Right atrium auricular region (tissue), 2 donors: ENCODE data around the gene GARNL3. TPM values are rescaled to one million over a fixed set of nuclear protein-coding genes. Genes with fewer than 3 reads are reported as not detected.

ENCODE experiments used
- DNase-seq: peaks from one replicate; pipeline ENCODE4 v3.0.0-alpha.2; 2019; ENCODE audit warnings: low spot score
- H3K27ac ChIP-seq, 2 donors: fragments of 200-600 bp; sonication (generic); 1 replicate in 1 of 2; 2 replicates in 1 of 2; pipeline ENCODE4 v1.5.1; 2016 to 2019
- H3K27me3 ChIP-seq, 2 donors: fragments of 200-600 bp; sonication (generic); one replicate each; pipeline versions ENCODE4 v1.5.1 to v1.6.0; 2017 to 2019
- H3K36me3 ChIP-seq: fragments of 200-600 bp; sonication (generic); one replicate; pipeline ENCODE4 v1.5.1; 2016
- H3K4me1 ChIP-seq, 2 donors: fragments of 200-600 bp; sonication (generic); one replicate each; pipeline versions ENCODE4 v1.5.1 to v1.6.0; 2017 to 2019
- H3K4me3 ChIP-seq, 2 donors: fragments of 200-600 bp; sonication (generic); 1 replicate in 1 of 2; 2 replicates in 1 of 2; pipeline ENCODE4 v1.5.1; 2017 to 2019; ENCODE audit warnings: mild to moderate bottlenecking in 1 of 2, moderate library complexity in 1 of 2
- H3K9me3 ChIP-seq, 2 donors: fragments of 200-600 bp; sonication (generic); one replicate each; pipeline ENCODE4 v1.5.1; 2019
- total RNA-seq, 2 donors: library from RNA; depleted of rRNA; stranded (reverse); fragments of >200 nt; gene quantifications; one replicate each; pipeline ENCODE4 v1.1.0, GENCODE V29; 2016
- TF ChIP-seq, protein P1 (sequence below), 2 donors: fragments of 200-600 bp; sonication (generic); IDR thresholded peaks; one replicate each; pipeline ENCODE4 v1.5.1; 2019; ENCODE audit warnings: antibody characterized with exemption in 2 of 2

GARNL3 gene
- total RNA-seq, 2 donors from 2014 or later, result 8.9 to 17.7 TPM

DNA sequence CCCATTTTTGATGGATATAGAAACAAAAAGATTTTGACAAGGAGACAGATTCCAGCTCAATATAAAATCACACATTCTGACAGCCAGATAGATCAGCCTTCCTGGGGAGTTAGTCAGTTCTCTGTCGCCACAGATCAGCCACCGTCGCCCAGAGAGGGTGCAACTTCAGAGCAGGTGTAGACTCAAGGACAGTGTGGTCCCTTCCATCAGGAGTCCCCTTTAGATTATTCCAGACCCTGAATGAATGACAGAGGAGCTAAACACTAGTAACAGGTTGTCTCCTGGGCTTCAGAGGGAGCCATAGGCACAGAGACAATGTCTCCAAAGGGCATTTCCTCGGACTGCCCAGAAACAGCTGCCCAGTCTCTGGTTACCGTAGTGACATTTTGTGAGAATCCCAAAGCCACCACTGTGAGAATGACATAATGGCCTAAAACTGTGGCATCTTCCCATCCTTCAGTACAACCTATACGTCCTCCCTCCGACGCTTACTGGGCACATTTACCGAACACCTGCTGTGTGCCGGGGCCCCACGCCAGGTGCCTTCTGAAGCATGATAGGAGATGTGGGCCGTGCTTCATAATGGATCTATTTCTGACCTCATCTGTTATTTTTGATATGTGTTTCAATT is 85.0 kb downstream of the GARNL3 start:
- Histone ChIP-seq H3K4me1 (peaks cover 0 to 5% of the 10 kb centered on the region in 2 donors), H3K27ac (no peak overlapping the region), H3K4me3 (no peak overlapping the region), H3K36me3 (peaks cover 9% of the 10 kb centered on the region), H3K9me3 (no peaks in the 10 kb centered on the region), H3K27me3 (no peaks in the 10 kb centered on the region)
- TF ChIP-seq, protein P1, sequence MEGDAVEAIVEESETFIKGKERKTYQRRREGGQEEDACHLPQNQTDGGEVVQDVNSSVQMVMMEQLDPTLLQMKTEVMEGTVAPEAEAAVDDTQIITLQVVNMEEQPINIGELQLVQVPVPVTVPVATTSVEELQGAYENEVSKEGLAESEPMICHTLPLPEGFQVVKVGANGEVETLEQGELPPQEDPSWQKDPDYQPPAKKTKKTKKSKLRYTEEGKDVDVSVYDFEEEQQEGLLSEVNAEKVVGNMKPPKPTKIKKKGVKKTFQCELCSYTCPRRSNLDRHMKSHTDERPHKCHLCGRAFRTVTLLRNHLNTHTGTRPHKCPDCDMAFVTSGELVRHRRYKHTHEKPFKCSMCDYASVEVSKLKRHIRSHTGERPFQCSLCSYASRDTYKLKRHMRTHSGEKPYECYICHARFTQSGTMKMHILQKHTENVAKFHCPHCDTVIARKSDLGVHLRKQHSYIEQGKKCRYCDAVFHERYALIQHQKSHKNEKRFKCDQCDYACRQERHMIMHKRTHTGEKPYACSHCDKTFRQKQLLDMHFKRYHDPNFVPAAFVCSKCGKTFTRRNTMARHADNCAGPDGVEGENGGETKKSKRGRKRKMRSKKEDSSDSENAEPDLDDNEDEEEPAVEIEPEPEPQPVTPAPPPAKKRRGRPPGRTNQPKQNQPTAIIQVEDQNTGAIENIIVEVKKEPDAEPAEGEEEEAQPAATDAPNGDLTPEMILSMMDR (IDR thresholded peaks at IDR 0.05), result no peak
- no peak for DNase-seq

DNA sequence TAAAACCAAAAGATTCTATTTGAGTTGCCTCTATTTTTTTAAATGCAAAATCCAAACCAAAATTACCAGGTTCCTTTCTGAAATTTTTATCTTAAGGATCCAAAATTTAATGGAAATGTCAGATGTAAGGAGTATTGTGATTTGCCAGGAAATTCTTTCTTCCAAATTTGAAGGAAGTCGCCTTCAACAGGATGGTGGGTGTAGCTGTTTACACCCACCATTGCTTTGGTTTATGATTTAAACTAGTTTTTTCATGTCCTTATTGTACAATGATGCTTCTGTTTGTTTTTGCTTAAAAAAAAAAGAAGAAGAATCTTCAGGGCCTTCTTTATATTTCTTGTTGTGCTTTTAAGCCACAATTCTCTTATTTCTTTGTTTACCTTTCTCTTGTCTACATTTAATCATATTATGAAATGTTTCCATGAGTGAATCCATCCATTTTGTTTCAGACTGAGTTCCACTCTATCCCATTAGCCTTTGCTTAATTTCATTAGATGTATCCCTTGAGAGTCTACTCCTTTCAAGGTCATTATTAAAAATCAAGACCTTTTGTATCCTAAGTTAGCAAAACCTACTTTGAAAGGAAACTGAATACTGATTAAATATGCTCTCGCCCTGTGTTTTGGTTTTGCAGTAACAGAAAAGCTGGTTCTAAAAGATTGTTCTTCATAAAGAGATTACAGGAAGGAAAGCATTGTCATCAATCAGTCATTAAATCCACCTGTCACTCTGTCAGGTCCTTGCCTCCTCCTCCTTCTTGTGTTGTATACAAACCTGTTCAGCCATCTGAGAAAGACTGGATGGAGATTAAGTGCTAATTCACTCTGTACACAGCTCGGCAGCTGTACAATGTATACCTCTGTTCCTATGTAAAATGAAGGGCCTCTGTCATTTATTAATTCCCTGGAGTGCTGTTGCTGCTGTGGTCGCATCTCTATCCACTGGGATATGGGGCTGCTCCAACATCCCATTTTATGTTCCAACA is 86.9 kb downstream of the GARNL3 start:
- TF ChIP-seq, protein P1 (IDR thresholded peaks at IDR 0.05), result no peak
- Histone ChIP-seq H3K27me3 (no peaks in the 10 kb centered on the region), H3K4me3 (no peak overlapping the region), H3K27ac (no peak overlapping the region), H3K36me3 (peaks cover 20% of the 10 kb centered on the region), H3K9me3 (no peaks in the 10 kb centered on the region), H3K4me1 (no peaks in the 10 kb centered on the region)
- no peak for DNase-seq

DNA sequence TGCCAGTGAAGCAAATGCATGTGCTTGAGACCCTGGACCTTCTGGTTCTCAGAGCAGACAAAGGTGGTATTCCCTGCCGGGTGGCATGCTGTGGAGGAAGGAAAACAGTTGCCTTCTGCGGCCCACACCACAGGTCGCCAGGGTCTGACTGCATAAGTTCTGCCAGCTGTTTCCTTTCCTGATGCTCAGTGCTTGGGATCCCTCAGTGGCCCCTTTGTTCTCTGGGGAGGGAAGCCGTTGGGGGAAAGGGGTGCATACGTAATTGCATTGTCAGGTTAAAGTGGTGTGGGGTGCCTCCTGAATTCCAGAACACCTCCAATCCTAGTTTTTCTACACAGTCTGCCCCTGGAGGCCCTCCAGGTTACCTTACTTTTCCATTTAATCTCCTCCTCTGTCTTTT is 89.3 kb downstream of the GARNL3 start:
- no peak for DNase-seq
- H3K27me3 ChIP-seq, result no peaks in the 10 kb centered on the region
- TF ChIP-seq, protein P1 (IDR thresholded peaks at IDR 0.05), result no peak
- H3K4me1 ChIP-seq, result no peaks in the 10 kb centered on the region
- no peak overlapping the region for H3K27ac ChIP-seq
- peaks cover 14% of the 10 kb centered on the region for H3K36me3 ChIP-seq
- no peak overlapping the region for H3K4me3 ChIP-seq
- no peaks in the 10 kb centered on the region for H3K9me3 ChIP-seq

DNA sequence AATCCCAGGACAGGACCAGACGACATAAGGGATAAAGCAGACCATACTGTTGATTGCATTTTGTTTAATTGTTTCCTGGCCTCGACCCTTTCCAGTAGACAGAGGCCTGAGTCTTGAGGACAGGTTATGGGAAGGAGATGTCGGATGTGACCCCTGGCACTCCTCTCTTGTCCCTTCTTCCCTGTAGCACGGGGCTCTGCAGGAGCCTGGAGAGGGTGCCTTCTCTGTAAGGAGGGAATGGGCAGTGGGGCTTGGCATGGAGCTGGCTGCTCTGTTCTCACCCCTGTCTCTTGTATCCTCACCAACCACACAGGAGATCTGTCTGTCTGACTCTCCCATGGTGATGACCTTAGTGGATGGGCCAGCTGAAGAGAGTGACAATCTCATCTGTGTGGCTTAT is 92.3 kb downstream of the GARNL3 start:
- DNase-seq, result no peak
- TF ChIP-seq, protein P1 (IDR thresholded peaks at IDR 0.05), result no peak
- Histone ChIP-seq H3K4me3 (no peak overlapping the region), H3K27me3 (no peaks in the 10 kb centered on the region), H3K27ac (no peak overlapping the region), H3K9me3 (no peaks in the 10 kb centered on the region), H3K4me1 (no peaks in the 10 kb centered on the region), H3K36me3 (peaks cover 14% of the 10 kb centered on the region)

DNA sequence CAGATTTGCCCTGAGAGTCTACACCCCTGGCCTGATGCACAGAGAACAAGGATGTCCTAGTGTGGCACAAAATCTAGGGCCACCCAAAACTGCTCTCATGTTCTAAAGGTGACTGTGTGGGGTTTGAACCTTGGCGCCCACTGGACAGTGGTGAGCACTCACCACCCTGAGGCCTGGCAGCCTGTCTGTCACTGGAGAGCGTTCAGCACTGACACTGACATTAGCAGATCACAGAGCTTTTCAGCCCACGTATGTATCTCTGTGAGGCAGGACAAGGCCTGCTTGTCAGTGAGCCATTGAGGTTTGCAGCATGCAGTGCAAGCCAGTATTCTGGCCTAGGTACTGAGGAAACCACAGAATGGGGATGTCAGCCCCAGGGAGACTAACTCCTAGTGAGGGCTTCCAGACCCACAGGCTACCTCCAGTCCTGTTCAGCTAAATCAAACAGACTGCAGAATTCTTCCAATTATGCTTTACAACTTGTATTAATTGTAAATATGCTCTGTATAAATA is 93.5 kb downstream of the GARNL3 start:
- Histone ChIP-seq H3K9me3 (no peaks in the 10 kb centered on the region), H3K4me3 (no peak overlapping the region), H3K27me3 (no peaks in the 10 kb centered on the region), H3K4me1 (no peaks in the 10 kb centered on the region), H3K27ac (no peak overlapping the region), H3K36me3 (peaks cover 14% of the 10 kb centered on the region)
- no peak for DNase-seq
- TF ChIP-seq, protein P1 (IDR thresholded peaks at IDR 0.05), result no peak
